GM12874 (cell line): ENCODE results near the gene SMAD7.

Experiments used
- CTCF ChIP-seq: IDR thresholded peaks from 2 replicates; pipeline ENCODE4 v1.5.1; 2011; ENCODE audit warnings: low read depth, mild to moderate bottlenecking, control low read depth, low read length, moderate library complexity; ENCODE audit not compliant: insufficient read depth

SMAD7 gene

GRCh38 chr18:48929941-48930713 lies 20.6 kb downstream of the SMAD7 start:
- TF ChIP-seq CTCF: no peak

GRCh38 chr18:48929212-48929612 lies 21.6 kb downstream of the SMAD7 start:
- no peak for TF ChIP-seq CTCF

GRCh38 chr18:48928787-48929186 lies 22.0 kb downstream of the SMAD7 start:
- TF ChIP-seq CTCF: no peak

- TF ChIP-seq CTCF: no peak
Observed at GRCh38 chr18:48927286-48928080, 23.3 kb downstream of the SMAD7 start.

- TF ChIP-seq CTCF: no peak
Observed at GRCh38 chr18:48926420-48926857, 24.3 kb downstream of the SMAD7 start.

- no peak for TF ChIP-seq CTCF
Observed at GRCh38 chr18:48925491-48925780, 25.3 kb downstream of the SMAD7 start.

GRCh38 chr18:48924630-48925490 lies 25.9 kb downstream of the SMAD7 start:
- no peak for TF ChIP-seq CTCF
